Transverse colon (tissue), 4 donors: ENCODE data around the gene TRIM16.
"Not testable (repeated sequence)": the region's sequence is repeated elsewhere in the genome, so short reads cannot be mapped to it uniquely, and the experiment has no call there.

Experiments
- EP300 ChIP-seq: sonication (generic); formaldehyde crosslinking; IDR thresholded peaks from one replicate; pipeline ENCODE4 v1.6.1; 2017; ENCODE audit warnings: antibody characterized with exemption, low read depth
- POLR2A ChIP-seq: fragments of 450-650 bp; IDR thresholded peaks from one replicate; pipeline ENCODE4 v1.6.1; 2016; ENCODE audit warnings: antibody characterized with exemption, mild to moderate bottlenecking, moderate library complexity
- POLR2AphosphoS5 ChIP-seq, 3 donors: sonication (generic); formaldehyde crosslinking; IDR thresholded peaks; one replicate each; pipeline ENCODE4 v1.6.1; 2016; ENCODE audit warnings: antibody characterized with exemption in 3 of 3
- TF ChIP-seq, protein P1 (sequence below), 5 experiments: fragments of 200-600 bp in 3 of 5; fragments of 450-650 bp in 2 of 5; sonication (generic) in 3 of 5; IDR thresholded peaks; 1 replicate in 2 of 5; 2 replicates in 3 of 5; pipeline ENCODE4 v1.5.1; 2016 to 2017; ENCODE audit warnings: antibody characterized with exemption in 5 of 5, inconsistent platforms in 3 of 5, mild to moderate bottlenecking in 2 of 5, moderate library complexity in 1 of 5

DNA sequence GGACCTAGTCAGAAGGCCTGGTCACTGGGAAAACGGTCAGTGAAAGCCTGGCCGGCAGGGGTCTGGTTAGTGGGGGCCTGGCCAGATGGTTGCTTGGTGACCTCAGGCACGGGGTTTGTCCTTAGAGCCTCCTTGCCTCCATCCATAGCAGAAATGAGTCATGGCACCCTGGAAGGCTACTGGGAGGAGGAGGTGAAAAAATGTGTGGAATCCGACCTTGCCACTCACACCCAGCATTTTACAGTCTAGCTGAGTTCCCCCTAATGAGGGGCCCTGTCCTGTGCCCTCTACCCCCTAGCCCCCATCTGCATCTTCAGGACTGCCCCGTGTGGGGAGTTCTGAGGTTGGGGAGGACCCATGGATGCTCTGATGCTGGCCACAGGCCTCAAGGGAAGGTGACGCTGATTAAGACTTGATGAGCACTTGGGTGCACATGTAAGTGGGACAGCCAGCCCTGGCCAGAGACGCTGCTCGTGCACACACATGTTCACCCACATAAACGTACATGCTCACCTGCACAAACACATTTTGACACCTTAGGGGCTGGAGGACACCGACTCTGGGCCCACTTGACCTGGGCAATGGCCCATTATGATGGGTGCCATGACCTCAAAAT lies 49.2 kb upstream of the TRIM16 start:
- TF ChIP-seq, protein P1, sequence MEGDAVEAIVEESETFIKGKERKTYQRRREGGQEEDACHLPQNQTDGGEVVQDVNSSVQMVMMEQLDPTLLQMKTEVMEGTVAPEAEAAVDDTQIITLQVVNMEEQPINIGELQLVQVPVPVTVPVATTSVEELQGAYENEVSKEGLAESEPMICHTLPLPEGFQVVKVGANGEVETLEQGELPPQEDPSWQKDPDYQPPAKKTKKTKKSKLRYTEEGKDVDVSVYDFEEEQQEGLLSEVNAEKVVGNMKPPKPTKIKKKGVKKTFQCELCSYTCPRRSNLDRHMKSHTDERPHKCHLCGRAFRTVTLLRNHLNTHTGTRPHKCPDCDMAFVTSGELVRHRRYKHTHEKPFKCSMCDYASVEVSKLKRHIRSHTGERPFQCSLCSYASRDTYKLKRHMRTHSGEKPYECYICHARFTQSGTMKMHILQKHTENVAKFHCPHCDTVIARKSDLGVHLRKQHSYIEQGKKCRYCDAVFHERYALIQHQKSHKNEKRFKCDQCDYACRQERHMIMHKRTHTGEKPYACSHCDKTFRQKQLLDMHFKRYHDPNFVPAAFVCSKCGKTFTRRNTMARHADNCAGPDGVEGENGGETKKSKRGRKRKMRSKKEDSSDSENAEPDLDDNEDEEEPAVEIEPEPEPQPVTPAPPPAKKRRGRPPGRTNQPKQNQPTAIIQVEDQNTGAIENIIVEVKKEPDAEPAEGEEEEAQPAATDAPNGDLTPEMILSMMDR (IDR thresholded peaks at IDR 0.05), result not testable (repeated sequence)
- TF ChIP-seq POLR2A; EP300; POLR2AphosphoS5 (IDR thresholded peaks at IDR 0.05): not testable (repeated sequence)
